HG02870 (cell line): ENCODE data around the gene DNA2.
"Not testable (repeated sequence)": the region's sequence is repeated elsewhere in the genome, so short reads cannot be mapped to it uniquely, and the experiment has no call there.

Experiments used
- ATAC-seq: cut with Tn5 transposase; IDR thresholded peaks from one replicate; pipeline ENCODE4 v1.9.1; 2021; ENCODE audit warnings: mild to moderate bottlenecking, moderate library complexity; ENCODE audit not compliant: unreplicated experiment

Gene DNA2, protein sequence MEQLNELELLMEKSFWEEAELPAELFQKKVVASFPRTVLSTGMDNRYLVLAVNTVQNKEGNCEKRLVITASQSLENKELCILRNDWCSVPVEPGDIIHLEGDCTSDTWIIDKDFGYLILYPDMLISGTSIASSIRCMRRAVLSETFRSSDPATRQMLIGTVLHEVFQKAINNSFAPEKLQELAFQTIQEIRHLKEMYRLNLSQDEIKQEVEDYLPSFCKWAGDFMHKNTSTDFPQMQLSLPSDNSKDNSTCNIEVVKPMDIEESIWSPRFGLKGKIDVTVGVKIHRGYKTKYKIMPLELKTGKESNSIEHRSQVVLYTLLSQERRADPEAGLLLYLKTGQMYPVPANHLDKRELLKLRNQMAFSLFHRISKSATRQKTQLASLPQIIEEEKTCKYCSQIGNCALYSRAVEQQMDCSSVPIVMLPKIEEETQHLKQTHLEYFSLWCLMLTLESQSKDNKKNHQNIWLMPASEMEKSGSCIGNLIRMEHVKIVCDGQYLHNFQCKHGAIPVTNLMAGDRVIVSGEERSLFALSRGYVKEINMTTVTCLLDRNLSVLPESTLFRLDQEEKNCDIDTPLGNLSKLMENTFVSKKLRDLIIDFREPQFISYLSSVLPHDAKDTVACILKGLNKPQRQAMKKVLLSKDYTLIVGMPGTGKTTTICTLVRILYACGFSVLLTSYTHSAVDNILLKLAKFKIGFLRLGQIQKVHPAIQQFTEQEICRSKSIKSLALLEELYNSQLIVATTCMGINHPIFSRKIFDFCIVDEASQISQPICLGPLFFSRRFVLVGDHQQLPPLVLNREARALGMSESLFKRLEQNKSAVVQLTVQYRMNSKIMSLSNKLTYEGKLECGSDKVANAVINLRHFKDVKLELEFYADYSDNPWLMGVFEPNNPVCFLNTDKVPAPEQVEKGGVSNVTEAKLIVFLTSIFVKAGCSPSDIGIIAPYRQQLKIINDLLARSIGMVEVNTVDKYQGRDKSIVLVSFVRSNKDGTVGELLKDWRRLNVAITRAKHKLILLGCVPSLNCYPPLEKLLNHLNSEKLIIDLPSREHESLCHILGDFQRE

DNA sequence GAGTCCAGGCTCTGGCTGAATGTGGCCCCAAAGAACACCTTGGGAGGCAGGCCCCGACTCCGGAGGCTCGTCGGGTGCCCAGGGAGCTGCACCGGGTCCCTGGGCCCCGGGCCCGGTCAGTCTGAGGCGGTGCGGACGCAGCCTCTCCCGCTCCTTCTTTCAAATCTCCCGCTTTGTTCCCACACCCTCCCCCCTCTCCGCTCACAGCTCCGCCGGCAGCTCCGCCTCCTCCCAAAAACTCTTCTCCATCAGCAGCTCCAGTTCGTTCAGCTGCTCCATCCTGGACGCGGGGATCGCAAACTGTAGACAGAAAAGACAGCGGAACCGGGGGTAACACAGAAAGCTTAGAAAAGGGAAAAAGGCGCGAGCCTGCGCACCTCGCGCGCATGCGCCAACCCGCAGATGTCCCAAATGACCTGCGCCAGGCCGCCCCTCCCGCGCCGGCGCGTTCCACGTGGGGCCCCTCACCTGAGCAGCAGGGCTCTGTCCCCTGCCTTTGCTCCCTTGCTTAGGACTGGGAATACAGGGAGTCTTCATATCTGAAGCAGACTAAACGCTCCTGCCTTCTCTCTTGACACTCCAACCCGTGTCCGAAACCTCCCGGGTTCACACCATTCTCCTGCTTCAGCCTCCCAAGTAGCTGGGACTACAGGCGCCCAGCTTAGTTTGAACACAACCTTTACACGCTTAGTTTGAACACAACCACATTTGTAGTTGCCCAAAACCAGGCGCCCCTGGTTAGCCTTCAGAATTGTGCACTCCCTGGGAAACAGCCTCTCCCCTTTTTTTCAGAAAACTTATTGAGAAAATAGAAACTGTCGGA lies at the start of gene DNA2:
Gene DNA2 (minus strand): TSS at position 388 of the 823 bp plus-strand sequence. CDS start 109 bp downstream, at position 279.
- ATAC-seq = peak; percentile 73

DNA sequence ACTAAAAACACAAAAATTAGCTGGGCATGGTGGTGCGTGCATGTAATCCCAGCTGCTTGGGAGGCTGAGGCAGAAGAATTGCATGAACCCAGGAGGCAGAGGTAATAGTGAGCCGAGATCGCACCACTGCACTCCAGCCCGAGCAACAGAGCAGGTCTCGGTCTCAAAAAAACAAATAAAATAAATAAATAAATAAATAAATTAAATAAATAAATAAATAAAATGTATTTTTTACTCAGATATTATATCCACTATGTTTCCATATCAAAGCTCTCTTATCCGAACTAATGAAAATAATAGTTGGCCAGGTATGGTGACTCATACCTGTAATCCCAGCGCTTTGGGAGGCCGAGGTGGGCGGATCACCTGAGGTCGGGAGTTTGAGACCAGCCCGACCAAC lies 46.8 kb upstream of the DNA2 start:
- ATAC-seq = not testable (repeated sequence)

DNA sequence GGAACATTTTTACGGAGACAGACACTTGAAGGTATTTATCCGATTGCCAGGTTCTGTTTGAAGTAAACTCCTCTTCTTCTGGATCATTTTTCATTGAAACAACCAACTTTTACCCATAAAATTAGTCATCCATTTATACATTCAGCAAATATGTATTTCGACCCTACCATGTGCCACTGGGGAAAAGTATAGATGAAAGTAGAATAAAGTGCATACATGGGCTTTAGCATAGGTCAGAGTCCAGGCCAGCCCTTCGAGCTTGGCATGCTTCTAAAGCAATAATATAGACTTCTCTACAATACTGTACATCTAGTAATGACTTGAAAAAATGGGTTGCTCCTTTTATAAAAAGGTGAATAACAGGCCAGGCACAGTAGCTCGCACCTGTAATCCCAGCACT lies 45.4 kb upstream of the DNA2 start:
- ATAC-seq = no peak

DNA sequence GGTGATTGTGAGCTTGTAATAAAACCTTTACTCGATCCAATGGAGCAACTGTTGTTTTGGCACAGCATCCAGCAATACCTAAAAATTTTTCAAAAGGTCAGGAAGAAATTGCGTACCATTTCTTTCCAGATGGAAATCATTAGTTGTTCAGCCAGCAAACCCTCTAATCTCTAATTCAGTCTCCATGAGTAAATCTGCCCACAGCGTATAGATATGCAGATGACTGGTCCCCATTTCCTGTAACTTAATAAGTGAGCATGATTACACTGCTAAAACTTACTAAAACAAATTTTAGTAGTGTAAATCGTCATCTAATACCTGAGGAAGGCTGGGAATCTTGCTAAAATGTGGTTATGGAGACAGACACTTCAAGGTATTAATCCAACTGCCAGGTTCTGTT lies 45.0 kb upstream of the DNA2 start:
- ATAC-seq = no peak

DNA sequence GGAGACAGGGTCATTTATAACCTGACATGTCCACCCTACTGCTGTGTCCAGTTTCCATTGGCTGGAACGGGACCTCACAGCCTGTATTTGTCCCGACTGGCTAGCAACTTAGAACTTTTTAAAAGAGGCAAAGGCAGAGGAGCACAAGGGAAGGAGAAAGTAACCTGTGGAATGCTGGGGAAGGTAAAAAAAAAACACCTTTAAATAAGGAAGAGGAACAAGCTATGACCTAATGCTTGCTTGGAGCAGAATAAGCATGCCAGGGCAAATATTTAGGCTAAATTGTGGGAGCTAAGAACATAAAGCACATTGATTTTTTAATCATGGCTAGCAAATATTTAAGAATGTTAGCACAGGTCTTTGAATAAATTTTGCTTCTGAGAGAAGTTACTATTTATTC lies 44.4 kb upstream of the DNA2 start:
- not testable (repeated sequence) for ATAC-seq

DNA sequence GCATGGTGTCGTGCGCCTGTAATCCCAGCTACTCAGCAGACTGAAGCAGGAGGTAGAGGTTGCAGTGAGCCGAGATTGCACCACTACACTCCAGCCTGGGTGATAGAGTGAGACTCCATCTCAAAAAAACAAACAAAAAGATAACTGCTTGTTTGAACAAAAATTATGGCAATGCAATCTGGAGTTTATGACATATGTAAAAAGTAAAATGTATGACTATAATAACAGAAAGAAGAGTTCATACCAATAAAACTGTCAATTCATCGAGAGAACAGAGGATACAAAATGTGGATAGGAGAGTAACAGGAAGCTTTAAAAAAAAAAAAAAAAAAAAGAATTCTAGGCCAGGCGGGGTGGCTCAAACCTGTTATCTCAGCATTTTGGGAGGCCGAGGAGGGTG lies 36.3 kb upstream of the DNA2 start:
- ATAC-seq = no peak

DNA sequence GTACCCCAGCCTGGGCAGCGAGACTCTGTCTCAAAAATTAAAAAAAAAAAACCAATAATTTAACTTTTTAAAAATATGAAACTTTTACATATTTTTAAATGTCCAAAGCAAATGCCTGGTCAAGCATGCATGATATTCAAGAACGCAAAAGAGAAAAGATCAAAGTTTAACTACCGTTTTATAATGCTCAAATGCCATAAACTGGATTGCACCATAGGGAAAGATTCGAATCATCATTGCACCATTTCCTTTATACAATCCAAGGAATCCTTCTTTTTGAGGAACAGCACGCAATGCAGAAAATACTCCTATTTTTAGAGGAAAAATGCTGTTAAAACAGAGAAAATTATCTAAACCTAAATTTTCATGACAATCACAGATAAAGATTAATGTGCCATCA lies 34.6 kb upstream of the DNA2 start:
- ATAC-seq = no peak

DNA sequence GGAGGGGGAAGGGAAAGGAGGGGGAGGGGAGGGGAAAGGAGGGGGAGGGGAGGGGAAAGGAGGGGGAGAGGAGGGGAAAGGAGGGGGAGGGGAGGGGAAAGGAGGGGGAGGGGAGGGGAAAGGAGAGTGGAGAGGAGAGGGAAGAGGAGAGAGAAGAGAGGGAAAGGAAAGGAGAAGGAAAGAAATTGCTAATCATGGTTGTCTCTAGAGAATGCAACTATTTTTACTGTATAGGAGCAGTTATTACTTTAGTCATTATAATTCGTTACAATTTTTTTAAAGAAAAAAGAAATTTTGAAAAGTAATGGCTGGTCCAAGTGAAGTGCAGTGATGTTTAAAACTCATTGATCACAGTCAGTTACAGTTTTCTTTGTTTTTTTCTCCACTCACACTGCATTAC lies 31.1 kb upstream of the DNA2 start:
- ATAC-seq = no peak

DNA sequence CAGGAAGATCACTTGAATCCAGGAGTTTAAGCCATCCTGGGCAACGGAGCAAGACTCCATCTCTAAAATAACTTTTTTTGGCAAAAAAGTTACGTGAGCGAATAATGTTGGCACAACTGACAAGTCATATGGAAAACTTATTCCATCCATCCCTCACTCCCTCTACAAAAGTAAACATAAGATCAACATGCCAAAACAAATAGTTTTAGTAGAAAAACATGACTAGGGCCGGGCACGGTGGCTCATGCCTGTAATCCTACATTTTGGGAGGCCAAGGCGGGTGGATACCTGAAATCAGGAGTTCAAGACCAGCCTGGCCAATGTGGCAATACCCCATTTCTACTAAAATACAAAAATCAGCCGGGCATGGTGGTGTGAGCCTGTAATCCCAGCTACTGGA lies 29.9 kb upstream of the DNA2 start:
- ATAC-seq = no peak

DNA sequence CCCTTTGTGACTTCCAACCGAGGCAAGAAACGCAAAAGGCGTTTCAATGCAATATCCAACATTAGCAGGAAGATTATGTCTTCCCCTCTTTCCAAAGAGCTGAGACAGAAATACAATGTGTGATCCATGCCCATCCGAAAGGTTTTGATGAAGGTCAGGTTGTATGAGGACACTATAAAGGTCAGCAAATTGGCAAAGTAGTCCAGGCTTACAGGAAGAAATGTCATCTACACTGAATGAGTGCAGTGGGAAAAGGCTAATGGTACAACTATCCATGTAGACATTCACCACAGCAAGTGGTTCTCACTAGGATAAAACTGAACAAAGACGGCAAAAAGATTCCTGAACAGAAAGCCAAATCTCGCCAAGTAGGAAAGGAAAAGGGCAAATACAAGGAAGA lies 27.8 kb upstream of the DNA2 start:
- ATAC-seq = no peak

DNA sequence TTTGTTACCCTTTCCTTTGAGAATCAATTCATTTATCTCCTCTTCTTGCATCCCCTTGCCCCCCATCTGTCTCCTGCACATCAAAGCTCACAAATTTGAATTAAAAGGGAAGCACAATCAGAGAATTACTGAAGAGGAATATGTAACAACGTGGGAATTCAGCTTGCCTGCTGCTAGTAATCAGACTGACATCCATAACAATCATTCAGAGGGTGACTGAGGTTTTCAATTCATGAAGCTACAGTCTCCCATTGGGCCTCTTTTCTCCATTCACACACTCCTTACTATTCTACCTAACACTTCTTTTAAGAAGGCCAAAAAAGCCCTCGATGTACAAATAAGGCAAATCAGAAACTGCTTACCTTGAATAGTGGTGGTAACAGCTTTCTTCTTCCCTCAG lies 24.3 kb upstream of the DNA2 start:
- ATAC-seq = no peak

DNA sequence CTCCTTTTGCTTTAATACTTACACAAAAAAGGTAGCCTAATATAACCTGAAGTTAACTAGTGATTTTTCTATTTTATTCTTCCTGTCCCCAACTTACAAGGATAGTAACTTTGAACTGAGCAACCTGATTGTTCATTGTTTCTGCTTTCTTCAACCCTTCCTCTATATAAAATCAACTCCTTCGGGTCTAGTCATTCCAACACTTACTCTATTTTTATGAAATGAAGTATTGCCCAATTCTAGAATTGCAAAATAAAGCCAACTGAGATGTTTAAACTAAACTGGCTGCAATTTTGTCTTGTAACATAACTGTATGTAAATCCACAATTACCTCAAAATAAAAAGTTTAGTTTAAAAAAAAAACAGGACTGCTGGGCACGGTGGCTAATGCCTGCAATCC lies 20.3 kb upstream of the DNA2 start:
- ATAC-seq = no peak

DNA sequence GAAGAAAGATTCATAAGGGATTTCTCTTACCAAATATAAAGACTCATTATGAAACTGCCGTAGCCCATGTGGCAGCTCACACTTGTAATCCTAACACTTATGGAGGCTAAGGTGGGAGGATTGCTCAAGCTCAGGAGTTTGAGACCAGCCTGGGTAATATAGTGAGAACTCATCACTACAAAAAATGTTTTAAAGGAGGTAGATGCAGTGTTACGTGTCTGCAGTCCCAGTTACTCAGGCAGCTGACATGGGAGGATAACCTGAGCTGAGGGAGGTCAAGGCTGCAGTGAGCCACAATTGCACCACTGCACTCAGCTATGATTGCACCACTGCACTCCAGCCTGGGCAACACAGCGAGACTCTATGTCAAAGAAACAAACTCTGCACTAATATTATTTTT lies 18.1 kb upstream of the DNA2 start:
- ATAC-seq = no peak

DNA sequence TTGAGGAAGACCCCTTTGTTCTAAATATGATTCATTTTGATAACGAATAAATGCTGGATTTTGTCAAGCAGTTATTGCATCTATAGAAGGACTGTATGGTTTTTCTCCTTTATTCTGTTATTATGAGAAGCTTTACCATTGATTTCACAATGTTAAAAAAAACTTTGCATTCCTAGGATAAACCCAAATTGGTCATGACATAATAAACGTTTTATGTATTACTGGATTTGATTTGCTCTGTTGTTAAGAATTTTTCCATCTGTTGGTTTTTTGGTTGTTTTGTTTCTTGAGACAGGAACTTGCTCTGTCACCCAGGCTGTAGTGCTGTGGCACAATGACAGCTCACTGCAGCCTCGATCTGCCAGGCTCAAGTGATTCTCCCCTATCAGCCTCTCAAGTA lies 2.2 kb upstream of the DNA2 start:
- no peak for ATAC-seq

DNA sequence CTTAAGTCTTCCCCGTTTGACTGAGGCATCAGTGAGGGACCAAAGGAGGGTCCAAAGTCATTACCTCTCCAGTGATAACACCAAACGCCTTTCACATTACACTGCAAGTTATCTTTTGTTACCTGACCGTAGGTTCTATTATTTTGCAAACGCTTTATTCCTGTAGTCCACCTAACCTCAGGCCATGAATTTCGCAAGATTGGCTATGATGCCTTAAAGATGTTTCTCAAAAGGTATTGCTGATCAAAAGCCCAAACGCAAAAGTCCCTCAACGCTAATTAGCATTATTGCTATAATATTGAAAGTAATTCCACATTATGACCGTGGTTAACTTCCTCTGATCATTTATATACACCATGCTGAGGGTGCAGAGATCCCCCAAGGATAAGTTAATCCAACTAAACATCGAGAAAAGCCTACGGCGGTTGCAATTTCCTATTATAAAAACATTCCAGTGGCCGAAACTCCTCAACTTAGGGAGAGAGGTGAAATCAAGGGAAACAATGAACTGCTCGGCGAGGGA lies 649 bp downstream of the DNA2 start:
- ATAC-seq = no peak

DNA sequence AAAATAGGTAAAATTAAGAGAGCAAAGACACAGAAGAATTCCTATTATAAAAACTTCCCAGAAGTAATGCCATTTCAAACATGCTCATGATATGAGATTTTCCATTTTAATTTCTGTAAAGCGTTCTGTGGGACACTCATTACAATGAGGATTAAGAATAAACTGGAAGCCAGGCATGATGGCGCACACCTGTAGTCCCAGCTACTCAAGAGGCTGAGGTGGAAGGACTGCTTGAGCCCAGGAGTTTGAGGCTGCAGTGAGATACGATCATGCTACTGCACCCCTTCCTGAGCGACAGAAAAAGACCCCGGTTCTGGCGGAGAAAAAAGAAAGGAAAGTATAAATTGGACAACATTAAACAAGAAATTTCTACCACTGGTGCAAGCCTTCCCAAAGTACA lies 1.5 kb downstream of the DNA2 start:
- ATAC-seq = no peak

DNA sequence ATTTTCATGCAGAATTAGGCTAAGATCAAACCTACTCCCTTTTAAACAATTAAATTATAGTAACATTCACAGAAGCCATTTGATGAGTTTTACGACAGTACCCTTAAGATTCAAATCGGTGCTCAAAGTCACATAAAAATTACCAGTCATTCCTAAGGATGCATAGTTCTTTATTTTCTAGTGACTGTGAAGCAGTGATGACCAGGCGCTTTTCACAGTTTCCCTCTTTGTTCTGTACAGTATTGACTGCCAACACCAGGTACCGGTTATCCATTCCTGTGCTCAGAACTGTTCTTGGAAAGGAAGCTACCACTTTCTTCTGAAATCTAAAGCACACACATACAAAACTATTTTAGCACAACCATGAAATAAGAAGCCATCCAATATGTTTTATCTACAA lies 1.9 kb downstream of the DNA2 start:
- no peak for ATAC-seq

DNA sequence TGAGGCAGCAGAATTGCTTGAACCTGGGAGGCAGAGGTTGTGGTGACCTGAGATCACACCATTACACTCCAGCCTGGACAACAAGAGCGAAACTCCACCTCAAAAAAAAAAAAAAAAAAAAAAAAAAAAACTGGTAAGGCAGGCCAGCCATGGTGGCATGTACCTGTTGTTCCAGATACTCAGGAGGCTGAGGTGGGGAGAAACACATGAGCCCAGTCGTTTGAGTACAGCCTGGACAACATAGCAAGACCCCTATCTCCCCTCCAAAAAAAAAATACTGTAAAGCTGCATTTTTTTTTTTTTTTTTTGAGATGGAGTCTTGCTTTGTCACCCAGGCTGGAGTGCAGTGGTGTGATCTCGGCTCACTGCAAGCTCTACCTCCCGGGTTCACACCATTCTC lies 7.0 kb downstream of the DNA2 start:
- ATAC-seq = not testable (repeated sequence)

DNA sequence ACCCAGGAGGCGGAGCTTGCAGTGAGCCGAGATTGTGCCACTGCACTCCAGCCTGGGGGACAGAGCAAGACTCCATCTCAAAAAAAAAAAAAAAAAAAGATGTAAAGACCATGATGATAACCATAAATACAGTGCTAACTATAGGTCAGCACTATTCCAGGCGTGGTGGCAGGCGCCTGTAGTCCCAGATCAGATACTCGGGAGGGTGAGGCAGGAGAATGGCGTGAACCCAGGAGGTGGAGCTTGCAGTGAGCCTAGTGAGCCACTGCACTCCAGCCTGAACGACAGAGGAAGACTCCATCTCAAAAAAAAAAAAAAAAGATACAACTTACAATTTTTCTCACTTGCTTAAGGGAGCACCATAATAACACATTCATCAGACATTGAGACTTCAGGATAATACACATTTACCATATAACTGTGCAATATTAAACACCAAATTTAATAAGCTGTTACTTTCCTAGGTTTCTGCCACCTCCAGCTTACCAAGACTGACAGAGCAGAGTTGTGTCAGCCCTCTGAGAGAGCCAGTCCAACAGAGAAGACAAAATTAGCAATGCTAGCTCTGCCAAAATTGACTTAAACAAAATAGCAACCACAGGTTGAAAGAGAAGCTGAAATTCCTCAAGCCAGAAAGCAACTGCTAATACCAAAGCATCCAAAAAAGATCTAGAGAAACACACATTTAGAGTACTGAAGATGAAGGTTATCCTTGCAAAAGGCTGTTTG lies 8.2 kb downstream of the DNA2 start:
- no peak for ATAC-seq

DNA sequence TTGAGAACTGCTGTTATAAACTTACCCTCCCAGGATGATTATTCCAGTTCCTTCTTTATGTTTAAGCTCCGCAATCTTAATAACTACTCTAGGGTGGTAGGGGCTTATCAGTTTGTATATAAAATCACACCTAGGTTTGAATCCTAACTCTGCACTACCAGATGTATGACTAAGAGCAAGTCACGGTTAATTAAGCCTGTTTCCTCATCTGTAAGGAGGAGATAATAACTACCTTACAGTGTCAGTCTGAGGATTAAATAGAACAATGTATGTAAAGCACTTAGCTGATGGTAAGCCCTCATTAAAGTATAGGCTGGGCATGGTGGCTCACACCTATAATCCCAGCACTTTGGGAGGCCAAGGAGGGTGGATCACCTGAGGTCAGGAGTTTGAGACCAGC lies 9.2 kb downstream of the DNA2 start:
- no peak for ATAC-seq
